B cell (primary cell): ENCODE measurements around the gene RNLS. TPM values are rescaled to one million over a fixed set of nuclear protein-coding genes. Genes with fewer than 3 reads are reported as not detected.

Source experiments
- ATAC-seq: fragments of 200-7000 bp; cut with Tn5 transposase; one replicate; pipeline ENCODE4 v1.10.0; 2021; ENCODE audit warnings: low read depth, mild to moderate bottlenecking, moderate number of reproducible peaks, moderate library complexity
- CTCF ChIA-PET: fragments of 350-600 bp; sonication (Branson Sonifier 250); formaldehyde crosslinking; loops from one replicate; lab custom pipeline; 2021; ENCODE audit warnings: antibody characterized with exemption, inconsistent platforms; lab: Charles Lee
- POLR2A ChIA-PET: fragments of 350-600 bp; sonication (Branson Sonifier 250); formaldehyde crosslinking; loops from one replicate; lab custom pipeline; 2021; ENCODE audit warnings: antibody characterized with exemption; lab: Charles Lee
- DNase-seq: peaks from one replicate; pipeline ENCODE4 v3.0.0; 2013
- H2AFZ ChIP-seq: 2 replicates; pipeline ENCODE4 v1.6.1; 2012; ENCODE audit warnings: mild to moderate bottlenecking, low read depth, low read length; ENCODE audit not compliant: insufficient read depth, poor library complexity, severe bottlenecking
- H3K27ac ChIP-seq, 2 donors: 1 replicate in 1 of 2; 2 replicates in 1 of 2; pipeline ENCODE4 v1.5.1; 2012 to 2013; ENCODE audit warnings: low read length in 2 of 2, mild to moderate bottlenecking in 2 of 2, moderate library complexity in 1 of 2
- H3K27me3 ChIP-seq, 4 experiments: fragments of 200-600 bp in 1 of 4; sonication (generic) in 1 of 4; replicated peaks in 1 of 4; 1 replicate in 2 of 4; 2 replicates in 2 of 4; pipeline versions ENCODE4 v1.6.1 to v1.7.0; 2013 to 2016; ENCODE audit warnings: low read length in 3 of 4, mild to moderate bottlenecking in 2 of 4, mixed read lengths in 1 of 4, moderate library complexity in 1 of 4; ENCODE audit not compliant: insufficient read depth in 4 of 4, control insufficient read depth in 3 of 4; ENCODE audit errors: control extremely low read depth in 1 of 4
- H3K36me3 ChIP-seq, 2 experiments: replicated peaks in 1 of 2; 1 replicate in 1 of 2; 2 replicates in 1 of 2; pipeline versions ENCODE4 v1.6.1 to v1.7.1; 2013; ENCODE audit warnings: low read length in 1 of 2; ENCODE audit not compliant: insufficient read depth in 2 of 2, control insufficient read depth in 1 of 2; ENCODE audit errors: control extremely low read depth in 1 of 2, extremely low read depth in 1 of 2
- H3K4me1 ChIP-seq, 2 donors: fragments of 200-600 bp in 1 of 2; sonication (generic) in 1 of 2; 1 replicate in 1 of 2; 2 replicates in 1 of 2; pipeline versions ENCODE4 v1.5.1 to v1.6.1; 2013 to 2017; ENCODE audit warnings: low read length in 2 of 2; ENCODE audit not compliant: control insufficient read depth in 2 of 2, insufficient read depth in 2 of 2
- H3K4me2 ChIP-seq: replicated peaks from 2 replicates; pipeline ENCODE3; 2012; ENCODE audit warnings: mild to moderate bottlenecking, low read depth, low read length; ENCODE audit not compliant: poor library complexity, severe bottlenecking
- H3K4me3 ChIP-seq, 5 experiments: fragments of 200-600 bp in 1 of 5; sonication (generic) in 1 of 5; 1 replicate in 3 of 5; 2 replicates in 2 of 5; pipeline versions ENCODE4 v1.5.1 to v1.7.0; 2011 to 2016; ENCODE audit warnings: low read length in 4 of 5, mild to moderate bottlenecking in 4 of 5, low read depth in 2 of 5, control low read depth in 1 of 5, moderate library complexity in 1 of 5; ENCODE audit not compliant: insufficient read depth in 1 of 5; ENCODE audit errors: control extremely low read depth in 1 of 5, extremely low read depth in 1 of 5
- H3K79me2 ChIP-seq: fragments of 200-600 bp; sonication (generic); one replicate; pipeline ENCODE4 v1.6.0; 2016; ENCODE audit warnings: low read length; ENCODE audit not compliant: control insufficient read depth, insufficient read depth
- H3K9ac ChIP-seq: fragments of 200-600 bp; sonication (generic); 2 replicates; pipeline ENCODE4 v1.6.1; 2017; ENCODE audit warnings: mild to moderate bottlenecking, low read length, moderate library complexity
- H3K9me3 ChIP-seq, 3 donors: one replicate each; pipeline versions ENCODE4 v1.6.1 to v1.7.1; 2013; ENCODE audit warnings: low read length in 2 of 3; ENCODE audit not compliant: control insufficient read depth in 2 of 3, insufficient read depth in 1 of 3; ENCODE audit errors: control extremely low read depth in 1 of 3
- H4K20me1 ChIP-seq: 2 replicates; pipeline ENCODE4 v1.6.0; 2012; ENCODE audit warnings: mild to moderate bottlenecking, low read length; ENCODE audit not compliant: insufficient read depth, control insufficient read depth, poor library complexity, severe bottlenecking
- H3K27ac Mint-ChIP-seq: one replicate; pipeline ENCODE4 v1.8.0; 2021; ENCODE audit warnings: mixed read lengths
- H3K27me3 Mint-ChIP-seq: one replicate; pipeline ENCODE4 v1.8.0; 2021; ENCODE audit warnings: mixed read lengths
- H3K4me1 Mint-ChIP-seq: one replicate; pipeline ENCODE4 v1.8.0; 2021; ENCODE audit warnings: mixed read lengths
- H3K4me3 Mint-ChIP-seq: one replicate; pipeline ENCODE4 v1.8.0; 2021; ENCODE audit warnings: mixed read lengths
- H3K9me3 Mint-ChIP-seq: one replicate; pipeline ENCODE4 v1.8.0; 2022; ENCODE audit warnings: mixed read lengths; ENCODE audit not compliant: insufficient read depth
- EZH2 ChIP-seq: IDR thresholded peaks from 2 replicates; pipeline ENCODE4 v1.6.1; 2012; ENCODE audit warnings: borderline replicate concordance, low read depth, mild to moderate bottlenecking, moderate library complexity, low read length; ENCODE audit not compliant: insufficient read depth, poor library complexity, severe bottlenecking
- WGBS: methylation state at CpG from one replicate; pipeline ENCODE4 v1.1.5; 2013; ENCODE audit warnings: missing lambda C conversion rate; ENCODE audit not compliant: insufficient coverage; 5-methylcytosine and 5-hydroxymethylcytosine counted together
- intact Hi-C: fragments of 100-400 bp; cut with micrococcal nuclease; formaldehyde crosslinking; loops from one replicate; pipeline ENCODE4 v1.10.0; 2022
- polyA plus RNA-seq: library from polyadenylated mRNA; depleted of rRNA; stranded (reverse); fragments of >200 nt; gene quantifications from 2 replicates; pipeline ENCODE4 v1.2.3, GENCODE V29; 2012
- total RNA-seq, 2 donors: library from RNA; stranded (reverse); fragments of 120-200 nt in 1 of 2; gene quantifications; 1 replicate in 1 of 2; 2 replicates in 1 of 2; pipeline versions ENCODE4 v1.2.3 to v1.2.4, GENCODE V29; 2013 to 2022
- TF ChIP-seq, protein P1 (sequence below): fragments of 200-600 bp; IDR thresholded peaks from one replicate; pipeline ENCODE4 v1.8.0; 2022; ENCODE audit warnings: antibody characterized with exemption, mild to moderate bottlenecking

Gene RNLS
- total and polyA plus RNA-seq, 2 donors (not counting 1 experiment from before 2014, with no cell fraction given) = 3.5 to 7.5 TPM

DNA sequence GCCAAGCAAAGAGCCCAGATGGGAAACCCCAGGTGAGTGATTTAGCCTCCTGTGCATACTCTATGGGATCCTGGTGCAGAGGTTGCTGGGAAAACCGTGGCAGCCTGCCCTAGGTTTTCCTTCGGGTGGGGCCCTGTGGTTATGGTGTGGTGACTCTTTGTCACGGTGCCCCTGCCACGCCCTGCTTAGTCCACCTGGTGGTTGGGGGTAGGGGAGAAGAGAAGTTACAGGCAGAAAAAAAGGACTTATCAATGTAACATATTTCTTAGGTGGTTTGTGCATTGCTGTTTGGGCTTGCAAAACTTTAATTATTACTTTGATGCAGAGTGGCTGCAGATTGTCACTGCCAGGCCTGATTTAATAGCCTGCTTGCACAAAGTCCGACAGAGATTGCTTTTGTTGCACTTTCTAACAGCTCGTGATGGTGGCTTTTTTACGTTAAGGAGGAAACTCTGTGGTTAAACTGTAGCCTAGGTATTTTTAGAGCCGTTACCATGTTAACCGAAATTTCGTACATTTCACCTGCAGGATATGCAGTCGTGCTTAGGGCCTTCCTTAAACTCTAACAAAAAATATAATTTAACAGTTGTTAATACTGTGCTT lies 197.4 kb downstream of the RNLS start:
- no peak overlapping the region for H3K27ac Mint-ChIP-seq
- Histone ChIP-seq H3K36me3 (no peaks in the 10 kb centered on the region), H3K9ac (peak overlapping the region; percentile 58), H3K9me3 (peaks cover 0 to 5% (median 4%) of the 10 kb centered on the region in 3 donors), H3K27me3 (no peaks in the 10 kb centered on the region), H3K4me1 (peaks cover 64 to 71% of the 10 kb centered on the region in 2 donors), H3K4me2 (peak overlapping the region; percentile 73), H3K27ac (peak overlapping the region; percentile 97 to 99), H3K4me3 (peak overlapping the region; percentile 30 to 64 (median 53)), H4K20me1 (no peaks in the 10 kb centered on the region), H3K79me2 (peaks cover 12% of the 10 kb centered on the region), H2AFZ (peak overlapping the region; percentile 67)
- no peak for TF ChIP-seq EZH2
- TF ChIP-seq, protein P1, sequence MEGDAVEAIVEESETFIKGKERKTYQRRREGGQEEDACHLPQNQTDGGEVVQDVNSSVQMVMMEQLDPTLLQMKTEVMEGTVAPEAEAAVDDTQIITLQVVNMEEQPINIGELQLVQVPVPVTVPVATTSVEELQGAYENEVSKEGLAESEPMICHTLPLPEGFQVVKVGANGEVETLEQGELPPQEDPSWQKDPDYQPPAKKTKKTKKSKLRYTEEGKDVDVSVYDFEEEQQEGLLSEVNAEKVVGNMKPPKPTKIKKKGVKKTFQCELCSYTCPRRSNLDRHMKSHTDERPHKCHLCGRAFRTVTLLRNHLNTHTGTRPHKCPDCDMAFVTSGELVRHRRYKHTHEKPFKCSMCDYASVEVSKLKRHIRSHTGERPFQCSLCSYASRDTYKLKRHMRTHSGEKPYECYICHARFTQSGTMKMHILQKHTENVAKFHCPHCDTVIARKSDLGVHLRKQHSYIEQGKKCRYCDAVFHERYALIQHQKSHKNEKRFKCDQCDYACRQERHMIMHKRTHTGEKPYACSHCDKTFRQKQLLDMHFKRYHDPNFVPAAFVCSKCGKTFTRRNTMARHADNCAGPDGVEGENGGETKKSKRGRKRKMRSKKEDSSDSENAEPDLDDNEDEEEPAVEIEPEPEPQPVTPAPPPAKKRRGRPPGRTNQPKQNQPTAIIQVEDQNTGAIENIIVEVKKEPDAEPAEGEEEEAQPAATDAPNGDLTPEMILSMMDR = no peak
- DNase-seq = peak; percentile 88
- H3K9me3 Mint-ChIP-seq = no peaks in the 10 kb centered on the region
- intact Hi-C loops = loop anchor here (2.0 to 5.0 kb wide), 4 partner anchors 53 to 567 kb away; partner anchors contain the start of genes ATAD1 and STAMBPL1
- H3K27me3 Mint-ChIP-seq = no peaks in the 10 kb centered on the region
- ChIA-PET POLR2A (interaction anchor here (6.4 kb wide), 1 partner anchor 523 kb away, joined by 77 read pairs; the partner anchor contains the start of genes KLLN and PTEN), CTCF (interaction anchor here (0.9 to 10.0 kb wide), 11 partner anchors 8 to 535 kb away, joined by 3 to 241 read pairs (median 5); partner anchors contain the start of genes KLLN and PTEN)
- ATAC-seq = peak; percentile 73
- H3K4me3 Mint-ChIP-seq = no peak overlapping the region
- WGBS = 0% methylated on average over 5 of the region's 11 CpGs
- H3K4me1 Mint-ChIP-seq = peaks cover 26% of the 10 kb centered on the region

DNA sequence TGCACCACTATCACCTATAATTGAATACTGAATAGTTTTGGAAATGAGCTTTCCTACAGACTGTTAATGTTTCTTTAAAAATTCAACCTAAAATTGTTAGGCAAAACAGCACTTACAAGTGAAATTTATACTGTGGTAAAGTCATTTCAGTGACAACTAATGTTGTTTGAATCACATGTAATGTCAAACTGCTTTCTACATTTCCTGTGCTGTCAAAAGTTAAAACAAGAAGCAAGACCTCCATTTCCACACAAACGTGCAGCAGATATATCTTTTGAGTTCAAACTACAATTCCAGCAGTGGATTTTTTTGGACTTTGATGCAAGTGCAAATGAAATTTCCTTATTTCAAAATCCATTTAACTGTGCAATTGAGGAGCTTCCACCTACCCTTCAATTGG lies 199.8 kb downstream of the RNLS start:
- Mint-ChIP-seq H3K9me3 (no peaks in the 10 kb centered on the region), H3K4me1 (peaks cover 26% of the 10 kb centered on the region), H3K27me3 (no peaks in the 10 kb centered on the region), H3K27ac (peak overlapping the region; percentile 29), H3K4me3 (no peak overlapping the region)
- Histone ChIP-seq H3K4me3 (no peak overlapping the region), H4K20me1 (no peaks in the 10 kb centered on the region), H3K36me3 (no peaks in the 10 kb centered on the region), H3K4me2 (no peak overlapping the region), H3K4me1 (peaks cover 42 to 47% of the 10 kb centered on the region in 2 donors), H3K27ac (no peak overlapping the region), H2AFZ (no peak overlapping the region), H3K9ac (no peak overlapping the region), H3K79me2 (peaks cover 2% of the 10 kb centered on the region), H3K9me3 (peaks cover 0 to 5% (median 4%) of the 10 kb centered on the region in 3 donors), H3K27me3 (no peaks in the 10 kb centered on the region)
- WGBS = no CpG with 5 or more reads among the region's 1 CpG
- ATAC-seq (no peak), DNase-seq (no peak)
- ChIA-PET CTCF (interaction anchor here (1.1 to 1.4 kb wide), 2 partner anchors 269 to 522 kb away, joined by 4 to 5 read pairs; no protein-coding TSS in a partner anchor), POLR2A (no interaction called here)
- intact Hi-C loops = no loop called here
- TF ChIP-seq EZH2 = no peak
- TF ChIP-seq, protein P1 = no peak
